Measurements from ENCODE around the gene ANTKMT.

- TF ChIP-seq POLR2AphosphoS5 (IDR thresholded peaks at IDR 0.05; ENCODE audit: insufficient read depth in 1 of 2, low read depth in 1 of 2) (peak; percentile 88 to 94), POLR2A (IDR thresholded peaks at IDR 0.05) (no peak), CTCF (IDR thresholded peaks at IDR 0.05) (peak; percentile 87 to 99 (median 97))
Observed at GRCh38 chr16:740764-741505, 20.0 kb downstream of the ANTKMT start, which contains the start of gene CIAO3.

All from vagina (tissue), 2 donors.